HG03521 (cell line): Measurements from ENCODE around the gene GRAMD1B.

Experiments
- ATAC-seq: cut with Tn5 transposase; IDR thresholded peaks from one replicate; pipeline ENCODE4 v1.9.1; 2021; ENCODE audit warnings: mild to moderate bottlenecking, moderate library complexity; ENCODE audit not compliant: unreplicated experiment

Gene GRAMD1B

GRCh38 chr11:123584186-123584585 lies 154.1 kb downstream of the GRAMD1B start:
- ATAC-seq = no peak

GRCh38 chr11:123584737-123585136 lies 154.7 kb downstream of the GRAMD1B start:
- no peak for ATAC-seq

GRCh38 chr11:123585206-123585605 lies 155.1 kb downstream of the GRAMD1B start:
- ATAC-seq = no peak

GRCh38 chr11:123585706-123586105 lies 155.6 kb downstream of the GRAMD1B start:
- ATAC-seq = no peak

GRCh38 chr11:123586568-123586967 lies 156.5 kb downstream of the GRAMD1B start:
- no peak for ATAC-seq

GRCh38 chr11:123587044-123587443 lies 157.0 kb downstream of the GRAMD1B start:
- no peak for ATAC-seq

GRCh38 chr11:123587559-123587958 lies 157.5 kb downstream of the GRAMD1B start:
- no peak for ATAC-seq

- no peak for ATAC-seq
These were observed 158.2 kb downstream of the GRAMD1B start for GRCh38 chr11:123588117-123588863.

- ATAC-seq = no peak
These were observed 158.8 kb downstream of the GRAMD1B start for GRCh38 chr11:123588864-123589262.

- ATAC-seq = no peak
These were observed 160.3 kb downstream of the GRAMD1B start for GRCh38 chr11:123590296-123590912.

- ATAC-seq = no peak
These were observed 163.5 kb downstream of the GRAMD1B start for GRCh38 chr11:123593570-123593969.

- no peak for ATAC-seq
These were observed 164.3 kb downstream of the GRAMD1B start for GRCh38 chr11:123594188-123594901.

- no peak for ATAC-seq
These were observed 164.9 kb downstream of the GRAMD1B start for GRCh38 chr11:123594921-123595320.

GRCh38 chr11:123597859-123598258 lies 167.8 kb downstream of the GRAMD1B start:
- ATAC-seq = no peak

GRCh38 chr11:123601136-123601535 lies 171.1 kb downstream of the GRAMD1B start:
- no peak for ATAC-seq

GRCh38 chr11:123601743-123602142 lies 171.7 kb downstream of the GRAMD1B start:
- ATAC-seq = no peak

GRCh38 chr11:123603666-123604065 lies 173.6 kb downstream of the GRAMD1B start:
- ATAC-seq = no peak

- no peak for ATAC-seq
These were observed 177.7 kb downstream of the GRAMD1B start for GRCh38 chr11:123607781-123608180.

GRCh38 chr11:123608371-123608770 lies 178.3 kb downstream of the GRAMD1B start:
- ATAC-seq = no peak

- no peak for ATAC-seq
These were observed 178.9 kb downstream of the GRAMD1B start for GRCh38 chr11:123608945-123609344.

- no peak for ATAC-seq
These were observed 181.6 kb downstream of the GRAMD1B start for GRCh38 chr11:123611698-123612097.
